RWPE1 (cell line): Measurements from ENCODE around the gene TNPO2.

Source experiments
- CTCF ChIA-PET: fragments of 350-600 bp; sonication (Branson Sonifier 250); formaldehyde crosslinking; extraction: SDS; loops from one replicate; lab custom pipeline; 2021; lab: Yijun Ruan, JAX
- POLR2A ChIA-PET: fragments of 400-600 bp; formaldehyde crosslinking; extraction: SDS; loops from one replicate; lab custom pipeline; 2020; ENCODE audit warnings: antibody characterized with exemption; ENCODE audit not compliant: low non-redundant PET; lab: Yijun Ruan, JAX
- DNase-seq: peaks from one replicate; pipeline ENCODE4 v3.0.0; 2012; ENCODE audit warnings: low spot score
- H3K27ac ChIP-seq: fragments of 450-650 bp; 2 replicates; pipeline ENCODE4 v1.5.1; 2017
- CTCF ChIP-seq: fragments of 450-650 bp; conservative IDR thresholded peaks from 2 replicates; pipeline ENCODE4 v1.5.1; 2017; ENCODE audit warnings: low read depth, mild to moderate bottlenecking

TNPO2 gene

GRCh38 chr19:12676384-12676792, 47.3 kb downstream of the TNPO2 start:
- POLR2A ChIA-PET: no interaction called here
- H3K27ac ChIP-seq: peak overlapping the region; percentile 40
- CTCF ChIA-PET: interaction anchor here (0.6 to 1.4 kb wide), 4 partner anchors 37 to 221 kb away, joined by 3 to 6 read pairs (median 6); no protein-coding TSS in a partner anchor
- DNase-seq: peak; percentile 75
- TF ChIP-seq CTCF: peak; percentile 84

GRCh38 chr19:12675940-12676339, 47.8 kb downstream of the TNPO2 start:
- CTCF ChIA-PET: interaction anchor here (1.4 kb wide), 1 partner anchor 172 kb away, joined by 6 read pairs; no protein-coding TSS in a partner anchor
- DNase-seq: no peak
- TF ChIP-seq CTCF: no peak
- POLR2A ChIA-PET: no interaction called here
- peak overlapping the region; percentile 40 for H3K27ac ChIP-seq

- H3K27ac ChIP-seq: no peak overlapping the region; the same call in 1 of the 2 replicates
- CTCF ChIA-PET: no interaction called here
- no peak for TF ChIP-seq CTCF
- no peak for DNase-seq
- POLR2A ChIA-PET: no interaction called here
These were observed 48.3 kb downstream of the TNPO2 start for GRCh38 chr19:12675399-12675798.

GRCh38 chr19:12672744-12673143, 51.0 kb downstream of the TNPO2 start:
- POLR2A ChIA-PET: no interaction called here
- no peak for TF ChIP-seq CTCF
- peak overlapping the region; percentile 32 for H3K27ac ChIP-seq
- CTCF ChIA-PET: interaction anchor here (0.5 to 1.4 kb wide), 5 partner anchors 9 to 613 kb away, joined by 3 to 5 read pairs (median 4); partner anchors contain the start of gene DHPS
- no peak for DNase-seq

- peak overlapping the region; percentile 87 for H3K27ac ChIP-seq
- ChIA-PET CTCF (no interaction called here), POLR2A (no interaction called here)
- no peak for TF ChIP-seq CTCF
- no peak for DNase-seq
These were observed 53.4 kb downstream of the TNPO2 start for GRCh38 chr19:12670159-12670928.

- no peak for TF ChIP-seq CTCF
These were observed 54.2 kb downstream of the TNPO2 start for GRCh38 chr19:12669270-12670158.

More at GRCh38 chr19:12669270-12670158, 54.2 kb downstream of the TNPO2 start:
- ChIA-PET CTCF (no interaction called here), POLR2A (interaction anchor here (0.5 kb wide), 1 partner anchor 8 kb away, joined by 3 read pairs; no protein-coding TSS in a partner anchor)
- H3K27ac ChIP-seq: peak overlapping the region; percentile 87
- DNase-seq: peak; percentile 66
